ENCODE data around the gene PCSK4.

GRCh38 chr19:1487576-1488281 lies 2.4 kb downstream of the PCSK4 start:
- TF ChIP-seq, protein P1, sequence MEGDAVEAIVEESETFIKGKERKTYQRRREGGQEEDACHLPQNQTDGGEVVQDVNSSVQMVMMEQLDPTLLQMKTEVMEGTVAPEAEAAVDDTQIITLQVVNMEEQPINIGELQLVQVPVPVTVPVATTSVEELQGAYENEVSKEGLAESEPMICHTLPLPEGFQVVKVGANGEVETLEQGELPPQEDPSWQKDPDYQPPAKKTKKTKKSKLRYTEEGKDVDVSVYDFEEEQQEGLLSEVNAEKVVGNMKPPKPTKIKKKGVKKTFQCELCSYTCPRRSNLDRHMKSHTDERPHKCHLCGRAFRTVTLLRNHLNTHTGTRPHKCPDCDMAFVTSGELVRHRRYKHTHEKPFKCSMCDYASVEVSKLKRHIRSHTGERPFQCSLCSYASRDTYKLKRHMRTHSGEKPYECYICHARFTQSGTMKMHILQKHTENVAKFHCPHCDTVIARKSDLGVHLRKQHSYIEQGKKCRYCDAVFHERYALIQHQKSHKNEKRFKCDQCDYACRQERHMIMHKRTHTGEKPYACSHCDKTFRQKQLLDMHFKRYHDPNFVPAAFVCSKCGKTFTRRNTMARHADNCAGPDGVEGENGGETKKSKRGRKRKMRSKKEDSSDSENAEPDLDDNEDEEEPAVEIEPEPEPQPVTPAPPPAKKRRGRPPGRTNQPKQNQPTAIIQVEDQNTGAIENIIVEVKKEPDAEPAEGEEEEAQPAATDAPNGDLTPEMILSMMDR (IDR thresholded peaks at IDR 0.05) = no peak
- no peak for TF ChIP-seq POLR2A (IDR thresholded peaks at IDR 0.05)

All from sigmoid colon (tissue), 3 donors.